OCI-LY7 (cell line): ENCODE results near the gene AR. TPM values are rescaled to one million over a fixed set of nuclear protein-coding genes. Genes with fewer than 3 reads are reported as not detected.

ENCODE experiments used
- BruUV-seq: library from RNA; stranded (reverse); fragments of 400-500 nt; replicated peaks from 2 replicates; lab custom pipeline; 2021; lab: Mats Ljungman, UMichigan
- CTCF ChIA-PET: fragments of 300-600 bp; sonication (Branson Sonifier 250); formaldehyde crosslinking; loops from one replicate; lab custom pipeline; 2022; ENCODE audit warnings: antibody characterized with exemption; ENCODE audit not compliant: unreplicated experiment; lab: Charles Lee
- POLR2A ChIA-PET: fragments of 300-600 bp; sonication (Branson Sonifier 250); formaldehyde crosslinking; loops from one replicate; lab custom pipeline; 2022; ENCODE audit warnings: antibody characterized with exemption; lab: Charles Lee
- DNase-seq: peaks from one replicate; pipeline ENCODE4 v3.0.0-alpha.2; 2015; ENCODE audit warnings: low spot score
- H2AFZ ChIP-seq: fragments of 200-600 bp; sonication (generic), shearing (Covaris generic); 2 replicates; pipeline ENCODE4 v1.6.1; 2014; ENCODE audit warnings: mild to moderate bottlenecking, antibody characterized with exemption, low read length, moderate library complexity
- H3K27ac ChIP-seq: fragments of 200-600 bp; sonication (generic); 2 replicates; pipeline ENCODE4 v1.5.1; 2014; ENCODE audit warnings: mixed run types, low read depth, mild to moderate bottlenecking, moderate library complexity, low read length, inconsistent platforms; ENCODE audit not compliant: poor library complexity, severe bottlenecking
- H3K36me3 ChIP-seq: fragments of 200-600 bp; sonication (generic); 2 replicates; pipeline ENCODE4 v1.6.1; 2014; ENCODE audit warnings: mild to moderate bottlenecking, antibody characterized with exemption, low read length, moderate library complexity, mixed read lengths; ENCODE audit not compliant: insufficient read depth
- H3K4me1 ChIP-seq: fragments of 200-600 bp; sonication (generic); 2 replicates; pipeline ENCODE4 v1.5.1; 2014; ENCODE audit warnings: mild to moderate bottlenecking, low read length; ENCODE audit not compliant: insufficient read depth, poor library complexity, severe bottlenecking
- H3K4me2 ChIP-seq: fragments of 200-600 bp; sonication (generic); 2 replicates; pipeline ENCODE4 v1.6.1; 2014; ENCODE audit warnings: mild to moderate bottlenecking, low read length
- H3K4me3 ChIP-seq: fragments of 200-600 bp; sonication (generic); 2 replicates; pipeline ENCODE4 v1.5.1; 2014; ENCODE audit warnings: mild to moderate bottlenecking, low read depth, low read length; ENCODE audit not compliant: poor library complexity, severe bottlenecking
- H3K79me2 ChIP-seq: fragments of 200-600 bp; sonication (generic); 2 replicates; pipeline ENCODE4 v1.6.1; 2016; ENCODE audit warnings: low read depth, mild to moderate bottlenecking, low read length, moderate library complexity, mixed read lengths; ENCODE audit not compliant: insufficient read depth
- H3K9me2 ChIP-seq: fragments of 200-600 bp; sonication (generic); 2 replicates; pipeline ENCODE4 v1.6.1; 2016; ENCODE audit warnings: mild to moderate bottlenecking, low read length, mixed read lengths; ENCODE audit not compliant: insufficient read depth
- H3K9me3 ChIP-seq: fragments of 200-600 bp; sonication (generic); 2 replicates; pipeline ENCODE4 v1.6.1; 2014; ENCODE audit warnings: mild to moderate bottlenecking, mixed run types, low read length, mixed read lengths
- H4K20me1 ChIP-seq: fragments of 200-600 bp; sonication (generic); 2 replicates; pipeline ENCODE4 v1.6.1; 2014; ENCODE audit warnings: mild to moderate bottlenecking, antibody characterized with exemption, low read length, moderate library complexity, mixed read lengths; ENCODE audit not compliant: insufficient read depth
- EZH2phosphoT487 ChIP-seq: fragments of 200-600 bp; sonication (generic); IDR thresholded peaks from 2 replicates; pipeline ENCODE4 v1.6.1; 2018; ENCODE audit warnings: low read depth, borderline replicate concordance, mild to moderate bottlenecking, mixed run types, antibody characterized with exemption, low read length, moderate library complexity, mixed read lengths
- intact Hi-C: fragments of 100-400 bp; cut with micrococcal nuclease; formaldehyde crosslinking; loops from one replicate; pipeline ENCODE4 v1.10.0; 2022; ENCODE audit not compliant: unreplicated experiment
- total RNA-seq, 2 experiments: library from RNA; depleted of rRNA in 1 of 2; stranded (reverse); fragments of >200 nt in 1 of 2; shearing (Covaris generic) in 1 of 2; gene quantifications; 2 replicates each; pipeline ENCODE4 v1.2.3, GENCODE V29; 2014 to 2022
- TF ChIP-seq, protein P1 (sequence below): fragments of 200-600 bp; sonication (generic); conservative IDR thresholded peaks from 2 replicates; pipeline ENCODE4 v1.5.1; 2014; ENCODE audit warnings: mild to moderate bottlenecking, antibody characterized with exemption, low read length, moderate library complexity, mixed read lengths

AR gene
- total RNA-seq, 2 experiments from 2014 or later = not detected

- H3K36me3 ChIP-seq = no peaks in the 10 kb centered on the region
- H2AFZ ChIP-seq = no peak overlapping the region
- DNase-seq = no peak
- no peak overlapping the region for H3K4me3 ChIP-seq
- H3K4me1 ChIP-seq = no peaks in the 10 kb centered on the region
- ChIA-PET CTCF (no interaction called here), POLR2A (interaction anchor here (2.3 kb wide), 1 partner anchor 22 kb away, joined by 5 read pairs; no protein-coding TSS in a partner anchor)
- no peaks in the 10 kb centered on the region for H3K9me3 ChIP-seq
- H3K27ac ChIP-seq = no peak overlapping the region
- intact Hi-C loops = no loop called here
- no peak overlapping the region for H3K4me2 ChIP-seq
- TF ChIP-seq, protein P1, sequence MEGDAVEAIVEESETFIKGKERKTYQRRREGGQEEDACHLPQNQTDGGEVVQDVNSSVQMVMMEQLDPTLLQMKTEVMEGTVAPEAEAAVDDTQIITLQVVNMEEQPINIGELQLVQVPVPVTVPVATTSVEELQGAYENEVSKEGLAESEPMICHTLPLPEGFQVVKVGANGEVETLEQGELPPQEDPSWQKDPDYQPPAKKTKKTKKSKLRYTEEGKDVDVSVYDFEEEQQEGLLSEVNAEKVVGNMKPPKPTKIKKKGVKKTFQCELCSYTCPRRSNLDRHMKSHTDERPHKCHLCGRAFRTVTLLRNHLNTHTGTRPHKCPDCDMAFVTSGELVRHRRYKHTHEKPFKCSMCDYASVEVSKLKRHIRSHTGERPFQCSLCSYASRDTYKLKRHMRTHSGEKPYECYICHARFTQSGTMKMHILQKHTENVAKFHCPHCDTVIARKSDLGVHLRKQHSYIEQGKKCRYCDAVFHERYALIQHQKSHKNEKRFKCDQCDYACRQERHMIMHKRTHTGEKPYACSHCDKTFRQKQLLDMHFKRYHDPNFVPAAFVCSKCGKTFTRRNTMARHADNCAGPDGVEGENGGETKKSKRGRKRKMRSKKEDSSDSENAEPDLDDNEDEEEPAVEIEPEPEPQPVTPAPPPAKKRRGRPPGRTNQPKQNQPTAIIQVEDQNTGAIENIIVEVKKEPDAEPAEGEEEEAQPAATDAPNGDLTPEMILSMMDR = no peak
- no peak for TF ChIP-seq EZH2phosphoT487
- H4K20me1 ChIP-seq = no peaks in the 10 kb centered on the region
- no peaks in the 10 kb centered on the region for H3K9me2 ChIP-seq
- BruUV-seq = no TSS peak
- H3K79me2 ChIP-seq = no peaks in the 10 kb centered on the region
Measured at GRCh38 chrX:67779099-67779498, 235.3 kb downstream of the AR start.
